Suprapubic skin (tissue), 4 donors: ENCODE results near the gene CCDC188. TPM values are rescaled to one million over a fixed set of nuclear protein-coding genes. Genes with fewer than 3 reads are reported as not detected.
A peak's percentile ranks its signal among the peaks of the same experiment; 100 is the strongest.

Experiments used
- DNase-seq, 2 donors: peaks; one replicate each; pipeline ENCODE4 v3.0.0-alpha.2; 2019; ENCODE audit warnings: low spot score in 2 of 2
- H3K27ac ChIP-seq: fragments of 200-600 bp; sonication (generic); one replicate; pipeline ENCODE4 v1.5.1; 2019
- H3K27me3 ChIP-seq: fragments of 200-600 bp; sonication (generic); one replicate; pipeline ENCODE4 v1.5.1; 2019
- H3K36me3 ChIP-seq: fragments of 200-600 bp; sonication (generic); one replicate; pipeline ENCODE4 v1.5.1; 2019
- H3K4me1 ChIP-seq: fragments of 200-600 bp; sonication (generic); one replicate; pipeline ENCODE4 v1.5.1; 2019
- H3K4me3 ChIP-seq: fragments of 200-600 bp; sonication (generic); one replicate; pipeline ENCODE4 v1.5.1; 2019; ENCODE audit warnings: mild to moderate bottlenecking
- H3K9me3 ChIP-seq: fragments of 200-600 bp; sonication (generic); one replicate; pipeline ENCODE4 v1.5.1; 2019
- EP300 ChIP-seq: sonication (generic); formaldehyde crosslinking; IDR thresholded peaks from one replicate; pipeline ENCODE4 v1.6.1; 2017; ENCODE audit warnings: antibody characterized with exemption
- POLR2A ChIP-seq, 2 donors: fragments of 450-650 bp; IDR thresholded peaks; one replicate each; pipeline ENCODE4 v1.6.1; 2017; ENCODE audit warnings: antibody characterized with exemption in 2 of 2, mild to moderate bottlenecking in 2 of 2, moderate library complexity in 2 of 2
- POLR2AphosphoS5 ChIP-seq, 3 donors: sonication (generic); formaldehyde crosslinking; IDR thresholded peaks; one replicate each; pipeline ENCODE4 v1.6.1; 2017; ENCODE audit warnings: antibody characterized with exemption in 3 of 3
- WGBS: methylation state at CpG from one replicate; pipeline ENCODE4 v1.1.5; 2018; 5-methylcytosine and 5-hydroxymethylcytosine counted together
- total RNA-seq, 4 donors: library from RNA; depleted of rRNA; stranded (reverse); fragments of >200 nt; gene quantifications; one replicate each; pipeline ENCODE4 v1.1.0, GENCODE V29; 2016
- TF ChIP-seq, protein P1 (sequence below), 2 donors: fragments of 200-600 bp in 1 of 2; fragments of 450-650 bp in 1 of 2; sonication (generic) in 1 of 2; IDR thresholded peaks; one replicate each; pipeline ENCODE4 v1.5.1; 2016 to 2019; ENCODE audit warnings: antibody characterized with exemption in 2 of 2, mild to moderate bottlenecking in 1 of 2, moderate library complexity in 1 of 2

CCDC188 gene
- total RNA-seq, 4 donors from 2014 or later, result 0.34 TPM; not detected in 3

DNA sequence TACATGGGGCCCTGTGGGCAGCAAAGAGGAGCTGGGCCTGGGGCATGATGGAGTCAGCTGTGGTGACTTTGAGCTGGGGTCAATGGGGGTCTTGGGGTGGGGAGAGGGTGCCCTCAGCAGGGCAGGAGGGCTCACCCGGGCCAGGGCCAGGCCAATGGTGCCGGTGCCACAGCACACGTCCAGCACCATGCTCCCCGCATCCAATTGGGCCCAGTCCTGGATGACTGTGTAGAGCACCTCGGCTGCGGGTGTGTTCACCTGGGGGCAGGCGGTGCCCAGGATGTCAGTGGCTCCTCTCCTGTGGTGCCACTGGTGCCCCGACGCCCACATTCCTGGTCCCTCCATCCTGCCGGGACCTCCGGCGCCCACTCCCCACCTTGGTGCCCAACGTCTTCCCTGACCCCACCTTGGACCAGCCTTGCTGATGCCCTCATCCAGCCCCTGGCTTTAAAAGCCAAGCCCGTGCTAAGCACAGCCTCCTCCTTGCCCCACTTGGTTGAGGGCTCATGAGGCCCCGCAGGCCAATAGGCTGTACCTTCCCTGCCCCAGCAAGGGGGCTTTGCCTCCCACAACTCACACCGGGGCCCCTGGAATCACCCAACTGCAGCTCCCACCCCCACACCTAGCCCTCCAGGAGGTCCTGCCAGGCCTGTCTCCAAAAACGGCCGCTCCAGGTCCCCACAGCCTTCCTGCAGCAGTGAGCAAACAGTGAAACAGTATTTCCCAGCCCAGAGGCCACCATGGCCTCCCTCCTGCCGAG lies 37.1 kb downstream of the CCDC188 start:
- peaks cover 72% of the 10 kb centered on the region for H3K36me3 ChIP-seq
- no peak for DNase-seq
- H3K4me1 ChIP-seq, result peaks cover 27% of the 10 kb centered on the region

DNA sequence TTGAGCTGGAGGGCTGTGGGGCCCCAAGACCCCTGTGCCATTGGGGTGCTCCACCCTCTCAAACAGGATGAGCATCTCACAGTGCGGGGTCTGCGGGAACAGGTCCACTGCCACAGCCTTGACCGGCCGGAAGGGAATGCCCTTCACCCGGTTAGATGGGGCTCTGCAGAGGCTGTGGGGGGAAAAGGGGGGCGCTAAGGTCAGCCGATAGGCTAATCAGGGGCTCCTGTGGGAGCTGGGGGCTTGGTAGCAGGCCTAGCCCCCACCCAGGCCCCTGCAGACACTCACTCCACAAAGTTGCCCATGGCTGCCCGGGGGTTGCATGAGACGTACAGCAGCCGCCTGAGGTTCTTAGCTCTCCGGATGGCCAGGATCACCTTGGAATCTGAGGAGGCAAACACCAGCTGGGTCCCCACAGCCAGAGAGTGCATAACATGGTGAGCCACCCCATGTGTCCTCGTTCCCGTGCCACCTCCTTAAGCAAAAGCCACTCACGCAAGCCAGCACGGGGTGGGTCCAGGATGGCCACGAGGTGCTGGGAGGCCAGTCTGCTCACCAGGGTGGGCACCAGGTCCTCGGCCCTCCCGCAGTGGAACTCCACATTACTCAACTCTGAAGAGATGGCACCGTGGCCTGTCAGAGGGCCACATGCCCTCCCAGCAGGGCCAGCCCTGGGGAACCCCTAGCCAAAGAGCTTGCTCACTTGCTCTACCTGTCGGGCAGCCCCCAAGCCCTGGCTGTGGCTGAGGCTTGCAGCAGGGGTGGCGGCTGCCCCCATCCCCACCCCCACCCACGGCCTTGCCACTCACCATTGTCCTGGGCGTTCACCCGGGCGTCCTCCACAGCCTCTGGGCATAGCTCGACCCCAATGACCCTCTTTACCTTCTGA lies 38.0 kb downstream of the CCDC188 start:
- DNase-seq, result no peak

More for the DNA sequence above, 37.1 kb downstream of the CCDC188 start:
- no peaks in the 10 kb centered on the region for H3K9me3 ChIP-seq
- no peak overlapping the region for H3K4me3 ChIP-seq
- TF ChIP-seq, protein P1, sequence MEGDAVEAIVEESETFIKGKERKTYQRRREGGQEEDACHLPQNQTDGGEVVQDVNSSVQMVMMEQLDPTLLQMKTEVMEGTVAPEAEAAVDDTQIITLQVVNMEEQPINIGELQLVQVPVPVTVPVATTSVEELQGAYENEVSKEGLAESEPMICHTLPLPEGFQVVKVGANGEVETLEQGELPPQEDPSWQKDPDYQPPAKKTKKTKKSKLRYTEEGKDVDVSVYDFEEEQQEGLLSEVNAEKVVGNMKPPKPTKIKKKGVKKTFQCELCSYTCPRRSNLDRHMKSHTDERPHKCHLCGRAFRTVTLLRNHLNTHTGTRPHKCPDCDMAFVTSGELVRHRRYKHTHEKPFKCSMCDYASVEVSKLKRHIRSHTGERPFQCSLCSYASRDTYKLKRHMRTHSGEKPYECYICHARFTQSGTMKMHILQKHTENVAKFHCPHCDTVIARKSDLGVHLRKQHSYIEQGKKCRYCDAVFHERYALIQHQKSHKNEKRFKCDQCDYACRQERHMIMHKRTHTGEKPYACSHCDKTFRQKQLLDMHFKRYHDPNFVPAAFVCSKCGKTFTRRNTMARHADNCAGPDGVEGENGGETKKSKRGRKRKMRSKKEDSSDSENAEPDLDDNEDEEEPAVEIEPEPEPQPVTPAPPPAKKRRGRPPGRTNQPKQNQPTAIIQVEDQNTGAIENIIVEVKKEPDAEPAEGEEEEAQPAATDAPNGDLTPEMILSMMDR (IDR thresholded peaks at IDR 0.05), result no peak
- TF ChIP-seq POLR2A (IDR thresholded peaks at IDR 0.05) (no peak), POLR2AphosphoS5 (IDR thresholded peaks at IDR 0.05) (no peak), EP300 (no peak)
- no peak overlapping the region for H3K27ac ChIP-seq
- WGBS, result 86% methylated on average over 14 of the region's 19 CpGs
- no peaks in the 10 kb centered on the region for H3K27me3 ChIP-seq

DNA sequence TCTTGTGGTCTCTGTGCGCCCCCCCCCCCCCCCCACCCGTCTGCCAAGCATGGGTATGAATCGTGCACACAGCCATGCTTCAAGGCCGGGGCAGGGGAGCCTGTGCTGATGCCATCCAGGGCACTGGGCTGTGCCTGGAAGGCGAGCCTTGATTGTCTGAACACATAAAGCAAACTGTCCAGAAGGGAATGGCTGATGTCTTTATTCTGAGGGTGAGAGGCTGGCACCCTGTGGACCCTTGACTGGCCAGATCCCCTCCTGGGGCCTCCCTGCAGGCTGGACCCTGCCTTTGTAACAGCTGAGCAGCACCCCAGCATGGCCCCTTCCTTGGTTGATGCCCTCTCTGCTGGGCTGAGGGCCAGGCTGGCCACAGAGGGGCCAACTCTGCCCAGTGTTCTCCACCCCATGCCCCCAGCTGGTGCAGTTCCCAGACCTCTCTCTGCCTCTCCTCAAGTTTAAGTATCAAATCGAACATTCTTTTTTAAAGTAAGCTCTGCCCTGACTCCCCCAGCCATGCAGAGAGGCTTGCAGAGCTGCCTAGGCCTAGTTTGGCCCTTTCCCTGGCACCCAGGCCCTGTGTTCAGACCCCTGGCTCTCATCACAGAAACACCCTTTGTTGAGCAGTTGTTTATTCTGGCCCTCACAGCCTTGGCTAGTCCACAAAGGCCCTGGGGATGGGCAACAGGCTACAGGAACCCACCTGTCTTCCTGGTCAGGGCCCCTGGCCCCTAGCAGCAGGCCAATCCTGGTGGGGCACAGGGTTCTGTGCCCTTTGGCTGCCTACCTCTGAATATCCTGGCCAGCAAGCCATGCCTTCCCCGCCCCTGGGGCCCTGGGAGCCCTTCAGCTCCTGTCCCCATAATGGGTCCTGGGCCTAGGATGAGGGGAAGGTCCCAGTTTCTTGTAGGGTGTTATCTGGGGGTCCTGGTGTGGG lies 38.9 kb downstream of the CCDC188 start:
- DNase-seq, result no peak
- H3K4me3 ChIP-seq, result no peak overlapping the region
- no peaks in the 10 kb centered on the region for H3K9me3 ChIP-seq
- TF ChIP-seq POLR2A (IDR thresholded peaks at IDR 0.05), result no peak
- TF ChIP-seq POLR2AphosphoS5 (IDR thresholded peaks at IDR 0.05), result no peak
- TF ChIP-seq, protein P1 (IDR thresholded peaks at IDR 0.05), result no peak
- TF ChIP-seq EP300, result no peak
- peaks cover 17% of the 10 kb centered on the region for H3K4me1 ChIP-seq
- WGBS, result 91% methylated on average over 6 of the region's 7 CpGs
- H3K36me3 ChIP-seq, result peaks cover 89% of the 10 kb centered on the region
- H3K27me3 ChIP-seq, result no peaks in the 10 kb centered on the region
- no peak overlapping the region for H3K27ac ChIP-seq

More for the DNA sequence above, 38.0 kb downstream of the CCDC188 start:
- peaks cover 80% of the 10 kb centered on the region for H3K36me3 ChIP-seq
- H3K27ac ChIP-seq, result no peak overlapping the region
- WGBS, result 82% methylated on average over 14 of the region's 26 CpGs
- H3K4me3 ChIP-seq, result no peak overlapping the region
- H3K9me3 ChIP-seq, result no peaks in the 10 kb centered on the region
- no peak for TF ChIP-seq POLR2AphosphoS5 (IDR thresholded peaks at IDR 0.05)
- TF ChIP-seq EP300, result no peak
- TF ChIP-seq POLR2A (IDR thresholded peaks at IDR 0.05), result no peak
- TF ChIP-seq, protein P1 (IDR thresholded peaks at IDR 0.05), result no peak
- peaks cover 18% of the 10 kb centered on the region for H3K4me1 ChIP-seq
- no peaks in the 10 kb centered on the region for H3K27me3 ChIP-seq

DNA sequence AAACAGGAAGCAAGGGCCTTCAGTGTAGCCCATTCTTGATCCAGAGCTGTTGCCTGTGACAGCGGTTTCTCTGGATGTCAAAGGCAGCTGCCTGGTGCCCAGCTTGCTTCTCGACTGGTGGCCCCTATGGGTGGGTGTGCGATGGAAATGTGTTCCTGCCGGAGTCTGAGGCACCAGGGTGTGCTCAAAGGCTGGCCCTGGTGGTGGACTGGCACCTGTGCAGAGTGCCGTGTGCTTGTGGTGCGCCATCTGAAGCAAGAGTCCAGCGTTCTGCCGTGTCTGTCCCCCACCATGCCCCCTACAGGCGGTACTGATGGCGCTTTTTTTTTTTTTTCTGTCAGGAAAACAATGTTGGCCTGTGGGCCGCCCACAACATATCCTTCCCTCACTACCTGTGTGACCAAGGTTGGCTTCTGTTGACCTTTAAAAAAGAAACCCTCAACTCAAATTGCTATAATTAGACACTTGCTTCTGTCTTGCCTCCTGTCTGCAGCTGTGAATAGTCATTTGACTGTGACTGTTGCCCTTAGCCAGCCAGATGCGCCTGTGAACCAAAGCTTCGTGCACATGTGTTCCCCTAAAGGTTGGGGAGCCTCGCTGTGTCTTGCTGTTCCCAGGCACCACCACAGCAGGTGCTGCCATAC lies 39.7 kb downstream of the CCDC188 start:
- H3K4me1 ChIP-seq, result peaks cover 10% of the 10 kb centered on the region
- H3K4me3 ChIP-seq, result no peak overlapping the region
- no peak for DNase-seq
- TF ChIP-seq, protein P1 (IDR thresholded peaks at IDR 0.05), result peak in 1 of 2 donors; percentile 24
- TF ChIP-seq POLR2AphosphoS5 (IDR thresholded peaks at IDR 0.05), result no peak
- no peak for TF ChIP-seq POLR2A (IDR thresholded peaks at IDR 0.05)
- no peak for TF ChIP-seq EP300
- no peaks in the 10 kb centered on the region for H3K27me3 ChIP-seq
- no peak overlapping the region for H3K27ac ChIP-seq
- no peaks in the 10 kb centered on the region for H3K9me3 ChIP-seq
- 60% methylated on average over 11 of the region's 14 CpGs for WGBS
- H3K36me3 ChIP-seq, result peaks cover 97% of the 10 kb centered on the region
